Natural killer cell (primary cell): ENCODE measurements around the gene KIF5C. TPM values are rescaled to one million over a fixed set of nuclear protein-coding genes. Genes with fewer than 3 reads are reported as not detected.

Experiments used
- ATAC-seq, 3 donors: fragments of 150-1000 bp in 2 of 3; fragments of 200-7000 bp in 1 of 3; cut with Tn5 transposase; 1 replicate in 1 of 3; 2 replicates in 2 of 3; pipeline ENCODE4 v1.10.0; 2021; ENCODE audit warnings: mild to moderate bottlenecking in 2 of 3, moderate library complexity in 2 of 3
- DNase-seq, 2 donors: peaks; one replicate each; pipeline versions ENCODE4 v3.0.0 to v3.0.0-alpha.2; 2013 to 2021; ENCODE audit warnings: mixed read lengths in 1 of 2
- H3K27ac ChIP-seq: one replicate; pipeline ENCODE4 v1.5.1; 2013; ENCODE audit warnings: mild to moderate bottlenecking, low read length
- H3K27me3 ChIP-seq: one replicate; pipeline ENCODE4 v1.6.1; 2013; ENCODE audit warnings: low read length; ENCODE audit not compliant: control insufficient read depth, insufficient read depth
- H3K36me3 ChIP-seq: one replicate; pipeline ENCODE4 v1.6.1; 2013; ENCODE audit warnings: low read length; ENCODE audit not compliant: control insufficient read depth, insufficient read depth
- H3K4me1 ChIP-seq: one replicate; pipeline ENCODE4 v1.6.1; 2013; ENCODE audit warnings: low read length; ENCODE audit not compliant: control insufficient read depth, insufficient read depth
- H3K4me3 ChIP-seq: one replicate; pipeline ENCODE4 v1.5.1; 2013; ENCODE audit warnings: low read length
- H3K9me3 ChIP-seq: one replicate; pipeline ENCODE4 v1.6.1; 2013; ENCODE audit warnings: low read length; ENCODE audit not compliant: control insufficient read depth, insufficient read depth
- H3K27ac Mint-ChIP-seq, 2 donors: one replicate each; pipeline ENCODE4 v1.8.0; 2022; ENCODE audit warnings: mild to moderate bottlenecking in 2 of 2, mixed read lengths in 2 of 2, moderate library complexity in 1 of 2
- H3K27me3 Mint-ChIP-seq, 2 donors: one replicate each; pipeline ENCODE4 v1.8.0; 2022; ENCODE audit warnings: low read depth in 2 of 2, mixed read lengths in 2 of 2
- H3K36me3 Mint-ChIP-seq: one replicate; pipeline ENCODE4 v1.8.0; 2022; ENCODE audit warnings: mixed read lengths
- H3K4me1 Mint-ChIP-seq, 2 donors: one replicate each; pipeline ENCODE4 v1.8.0; 2022; ENCODE audit warnings: mixed read lengths in 2 of 2
- H3K4me3 Mint-ChIP-seq: one replicate; pipeline ENCODE4 v1.8.0; 2022; ENCODE audit warnings: mild to moderate bottlenecking, moderate library complexity, mixed read lengths
- H3K9me3 Mint-ChIP-seq, 2 donors: one replicate each; pipeline ENCODE4 v1.8.0; 2022; ENCODE audit warnings: mixed read lengths in 2 of 2
- WGBS: methylation state at CpG from one replicate; pipeline ENCODE4 v1.1.7; 2013; ENCODE audit warnings: missing lambda C conversion rate; ENCODE audit not compliant: insufficient coverage; 5-methylcytosine and 5-hydroxymethylcytosine counted together
- intact Hi-C: fragments of 100-400 bp; cut with micrococcal nuclease; formaldehyde crosslinking; loops from one replicate; pipeline ENCODE4 v1.14.2; 2022
- total RNA-seq, 4 donors: library from RNA; stranded (reverse); fragments of 120-200 nt in 1 of 4; gene quantifications; one replicate each; pipeline versions ENCODE4 v1.2.3 to v1.2.4, GENCODE V29; 2013 to 2022
- TF ChIP-seq, protein P1 (sequence below): fragments of 200-600 bp; IDR thresholded peaks from one replicate; pipeline ENCODE4 v1.8.0; 2022; ENCODE audit warnings: antibody characterized with exemption

KIF5C gene
- total RNA-seq, 3 donors from 2014 or later (not counting 1 experiment from before 2014, with no cell fraction given), result 0.42 to 2.7 (median 1.8) TPM

DNA sequence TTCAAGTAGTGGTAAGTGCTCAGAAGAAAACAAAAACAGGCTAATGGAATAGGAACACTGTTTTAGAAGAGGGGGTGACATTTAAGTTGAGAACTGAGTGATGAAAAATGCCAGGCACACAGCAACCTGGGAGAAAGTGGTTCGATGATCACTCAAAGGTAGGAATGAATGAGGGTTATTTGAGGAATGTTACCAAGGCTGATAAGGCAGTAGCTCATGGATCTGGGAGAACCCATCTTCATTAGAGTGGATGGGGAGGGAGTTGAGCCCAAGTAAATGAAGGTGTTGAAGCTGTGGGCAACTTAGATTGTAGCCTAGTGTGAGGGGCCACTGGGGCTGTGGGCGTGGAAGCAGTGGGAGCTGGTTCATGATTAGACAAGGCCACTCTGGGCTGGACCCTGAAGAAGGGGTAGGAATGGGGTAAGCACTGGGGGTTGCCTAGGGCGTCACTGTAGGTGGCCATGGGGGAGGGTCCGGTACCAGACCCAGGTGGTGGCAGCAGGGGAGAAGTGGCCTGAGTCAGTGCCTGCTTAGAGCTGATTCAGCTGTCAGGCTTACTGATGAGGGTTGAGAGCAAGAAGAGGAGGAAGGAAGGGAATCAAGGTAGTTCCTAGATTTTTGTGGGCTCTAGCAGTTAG is 141.0 kb downstream of the KIF5C start:
- DNase-seq, result no peak
- 90% methylated on average over 4 of the region's 4 CpGs for WGBS
- TF ChIP-seq, protein P1, sequence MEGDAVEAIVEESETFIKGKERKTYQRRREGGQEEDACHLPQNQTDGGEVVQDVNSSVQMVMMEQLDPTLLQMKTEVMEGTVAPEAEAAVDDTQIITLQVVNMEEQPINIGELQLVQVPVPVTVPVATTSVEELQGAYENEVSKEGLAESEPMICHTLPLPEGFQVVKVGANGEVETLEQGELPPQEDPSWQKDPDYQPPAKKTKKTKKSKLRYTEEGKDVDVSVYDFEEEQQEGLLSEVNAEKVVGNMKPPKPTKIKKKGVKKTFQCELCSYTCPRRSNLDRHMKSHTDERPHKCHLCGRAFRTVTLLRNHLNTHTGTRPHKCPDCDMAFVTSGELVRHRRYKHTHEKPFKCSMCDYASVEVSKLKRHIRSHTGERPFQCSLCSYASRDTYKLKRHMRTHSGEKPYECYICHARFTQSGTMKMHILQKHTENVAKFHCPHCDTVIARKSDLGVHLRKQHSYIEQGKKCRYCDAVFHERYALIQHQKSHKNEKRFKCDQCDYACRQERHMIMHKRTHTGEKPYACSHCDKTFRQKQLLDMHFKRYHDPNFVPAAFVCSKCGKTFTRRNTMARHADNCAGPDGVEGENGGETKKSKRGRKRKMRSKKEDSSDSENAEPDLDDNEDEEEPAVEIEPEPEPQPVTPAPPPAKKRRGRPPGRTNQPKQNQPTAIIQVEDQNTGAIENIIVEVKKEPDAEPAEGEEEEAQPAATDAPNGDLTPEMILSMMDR, result no peak
- Mint-ChIP-seq H3K9me3 (no peaks in the 10 kb centered on the region), H3K4me1 (peaks cover 8 to 10% of the 10 kb centered on the region in 2 donors), H3K27ac (no peak overlapping the region), H3K36me3 (no peaks in the 10 kb centered on the region), H3K4me3 (no peak overlapping the region), H3K27me3 (peaks cover 16 to 17% of the 10 kb centered on the region in 2 donors)
- no peak overlapping the region for H3K27ac ChIP-seq
- intact Hi-C loops, result no loop called here
- no peak overlapping the region for H3K4me3 ChIP-seq
- H3K9me3 ChIP-seq, result no peaks in the 10 kb centered on the region
- H3K27me3 ChIP-seq, result no peaks in the 10 kb centered on the region
- no peaks in the 10 kb centered on the region for H3K36me3 ChIP-seq
- ATAC-seq, result no peak
- peaks cover 4% of the 10 kb centered on the region for H3K4me1 ChIP-seq

DNA sequence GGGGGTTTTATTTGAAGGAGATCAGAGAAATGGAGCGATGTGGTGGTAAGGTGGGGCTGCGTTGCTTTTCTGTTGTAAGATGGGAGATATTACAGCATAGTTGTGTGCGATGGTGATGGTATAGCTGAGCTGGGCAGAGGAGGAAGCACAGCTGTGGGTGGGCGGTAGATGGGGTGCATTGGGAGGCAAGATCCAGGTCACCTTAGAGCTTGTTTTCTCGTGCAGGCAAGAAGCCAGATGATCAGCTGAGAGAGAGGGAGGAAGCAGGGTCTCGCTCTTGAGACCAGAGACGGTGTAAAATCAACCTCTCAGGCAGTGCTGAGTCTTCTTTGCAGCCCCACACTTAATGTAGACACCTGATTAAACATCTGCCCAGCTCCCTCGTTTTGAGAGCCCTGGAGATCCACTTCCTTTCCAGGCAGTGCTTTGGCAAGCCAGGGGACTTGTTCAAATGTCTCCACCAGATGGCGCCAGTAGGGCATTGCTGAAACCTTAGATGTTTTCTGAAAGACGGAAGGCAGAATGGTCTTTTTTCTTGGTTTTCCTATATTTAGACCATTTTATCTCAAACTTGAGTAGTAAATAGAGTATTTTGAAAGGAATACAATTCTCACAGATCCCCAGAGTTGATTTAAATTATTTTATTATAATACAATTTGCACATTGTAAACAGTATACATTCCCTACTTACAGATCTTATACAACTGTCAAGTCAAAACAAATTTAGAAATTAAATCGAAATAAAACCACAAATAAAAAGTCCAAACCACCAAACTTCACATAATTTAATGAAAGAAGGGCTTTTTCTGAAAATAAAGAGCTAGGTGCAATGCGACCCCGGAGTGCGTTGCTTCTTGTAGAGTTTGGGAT is 142.3 kb downstream of the KIF5C start:
- peaks cover 16 to 17% of the 10 kb centered on the region in 2 donors for H3K27me3 Mint-ChIP-seq
- DNase-seq, result peak; percentile 38 to 84
- Histone ChIP-seq H3K27me3 (no peaks in the 10 kb centered on the region), H3K27ac (no peak overlapping the region), H3K9me3 (no peaks in the 10 kb centered on the region), H3K4me3 (no peak overlapping the region), H3K36me3 (no peaks in the 10 kb centered on the region), H3K4me1 (peaks cover 4% of the 10 kb centered on the region)
- WGBS, result 48% methylated on average over 11 of the region's 14 CpGs
- no peaks in the 10 kb centered on the region for H3K9me3 Mint-ChIP-seq
- intact Hi-C loops, result no loop called here
- H3K36me3 Mint-ChIP-seq, result no peaks in the 10 kb centered on the region
- H3K27ac Mint-ChIP-seq, result no peak overlapping the region
- TF ChIP-seq, protein P1, result peak; percentile 84
- peaks cover 8 to 10% of the 10 kb centered on the region in 2 donors for H3K4me1 Mint-ChIP-seq
- no peak overlapping the region for H3K4me3 Mint-ChIP-seq
- peak; percentile 49 to 87 (median 73) for ATAC-seq

DNA sequence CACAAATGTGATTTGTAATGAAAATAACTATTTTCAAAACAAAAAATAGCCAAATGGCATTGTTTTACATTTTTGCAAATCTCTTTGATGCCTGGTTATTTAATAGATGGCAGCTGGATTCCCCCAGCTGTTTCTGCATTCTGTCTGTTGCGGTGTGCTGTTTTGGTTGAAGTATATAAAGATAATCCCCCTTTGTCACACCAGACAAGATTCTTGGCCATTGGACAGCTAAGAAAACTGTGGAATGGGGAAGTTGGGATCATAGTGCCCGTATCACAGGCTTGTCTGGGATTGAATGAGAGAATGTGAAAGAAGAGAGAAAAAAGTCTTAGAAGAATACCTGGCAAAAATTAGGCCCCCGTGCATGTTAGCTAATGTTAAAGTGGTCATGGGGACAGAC is 144.0 kb downstream of the KIF5C start:
- TF ChIP-seq, protein P1, result no peak
- H3K4me3 Mint-ChIP-seq, result no peak overlapping the region
- H3K9me3 Mint-ChIP-seq, result no peaks in the 10 kb centered on the region
- ATAC-seq (no peak), DNase-seq (no peak)
- Histone ChIP-seq H3K36me3 (no peaks in the 10 kb centered on the region), H3K27me3 (no peaks in the 10 kb centered on the region), H3K27ac (no peak overlapping the region), H3K9me3 (no peaks in the 10 kb centered on the region), H3K4me1 (peaks cover 4% of the 10 kb centered on the region), H3K4me3 (no peak overlapping the region)
- intact Hi-C loops, result no loop called here
- peaks cover 8 to 10% of the 10 kb centered on the region in 2 donors for H3K4me1 Mint-ChIP-seq
- no peaks in the 10 kb centered on the region for H3K36me3 Mint-ChIP-seq
- WGBS, result 87% methylated on average over 2 of the region's 3 CpGs
- no peak overlapping the region for H3K27ac Mint-ChIP-seq
- peaks cover 16 to 17% of the 10 kb centered on the region in 2 donors for H3K27me3 Mint-ChIP-seq
